Kidney (tissue), 14 donors: ENCODE results near the gene USP35. TPM values are rescaled to one million over a fixed set of nuclear protein-coding genes. Genes with fewer than 3 reads are reported as not detected.

Experiments
- DNase-seq, 5 donors: peaks; one replicate each; pipeline ENCODE4 v3.0.0-alpha.2; 2013 to 2020
- FAIRE-seq: peaks from 2 replicates; lab custom pipeline; 2012; peaks lifted over from hg19 to GRCh38; lab: Jason Lieb, UNC
- H3K27ac ChIP-seq, 2 donors: one replicate each; pipeline ENCODE4 v1.7.0; 2013; ENCODE audit warnings: low read depth in 2 of 2, low read length in 2 of 2, inconsistent platforms in 1 of 2
- H3K27me3 ChIP-seq: one replicate; pipeline ENCODE4 v1.7.1; 2013; ENCODE audit warnings: low read length, inconsistent platforms; ENCODE audit not compliant: control insufficient read depth, insufficient read depth
- H3K36me3 ChIP-seq, 3 donors: one replicate each; pipeline versions ENCODE4 v1.7.0 to v1.7.1; 2013; ENCODE audit warnings: low read length in 3 of 3, control low read depth in 1 of 3, inconsistent platforms in 1 of 3; ENCODE audit not compliant: insufficient read depth in 3 of 3, control insufficient read depth in 2 of 3
- H3K4me1 ChIP-seq, 3 donors: one replicate each; pipeline versions ENCODE4 v1.7.0 to v1.7.1; 2013; ENCODE audit warnings: low read length in 3 of 3, inconsistent platforms in 1 of 3, low read depth in 1 of 3; ENCODE audit not compliant: control insufficient read depth in 2 of 3, insufficient read depth in 2 of 3
- H3K4me3 ChIP-seq, 3 donors: one replicate each; pipeline versions ENCODE4 v1.7.0 to v1.8.1; 2013; ENCODE audit warnings: low read length in 3 of 3, control low read depth in 1 of 3, inconsistent platforms in 1 of 3
- H3K9ac ChIP-seq, 3 donors: one replicate each; pipeline versions ENCODE4 v1.7.0 to v1.7.1; 2013; ENCODE audit warnings: low read length in 3 of 3, control low read depth in 1 of 3, inconsistent platforms in 1 of 3
- H3K9me3 ChIP-seq, 3 donors: one replicate each; pipeline versions ENCODE4 v1.7.0 to v1.7.1; 2013; ENCODE audit warnings: low read length in 3 of 3, control low read depth in 1 of 3, inconsistent platforms in 1 of 3; ENCODE audit not compliant: control insufficient read depth in 2 of 3, insufficient read depth in 1 of 3
- CTCF ChIP-seq: IDR thresholded peaks from 3 replicates; pipeline ENCODE4 v1.5.1; 2012; ENCODE audit warnings: mild to moderate bottlenecking, moderate library complexity, borderline replicate concordance; ENCODE audit not compliant: insufficient read depth; ENCODE audit errors: extremely low read depth
- intact Hi-C: fragments of 100-400 bp; cut with DNase I; formaldehyde crosslinking; loops from one replicate; pipeline ENCODE4 v1.11.1; 2022
- polyA plus RNA-seq: library from polyadenylated mRNA; stranded (reverse); fragments of 350-450 nt; fragmentation: Illumina TruSeq; extraction: RNeasy Lipid Tissue Mini Kit (QIAGEN cat#74804); gene quantifications from one replicate; pipeline ENCODE4 v1.2.3, GENCODE V29; 2014; ENCODE audit warnings: low read depth, low replicate concordance; ENCODE audit not compliant: insufficient read depth
- total RNA-seq: library from RNA; stranded (reverse); fragmentation: NEBNext Ultra II Directional; extraction: Animal tissue kit (Norgen Biotek cat#: 25700); gene quantifications from one replicate; pipeline ENCODE4 v1.2.1, GENCODE V29; 2021
- donor health status: control.
- donor health status: control.
- donor health status: control.
- donor health status: control.
- donor health status: control.
- donor health status: DM: yes; HTN: yes; CAD: no.
- donor health status: Normal renal cell carcinoma (clear cell type).

USP35 gene
- total and polyA plus RNA-seq, 2 donors from 2014 or later: 4.0 to 7.7 TPM

DNA sequence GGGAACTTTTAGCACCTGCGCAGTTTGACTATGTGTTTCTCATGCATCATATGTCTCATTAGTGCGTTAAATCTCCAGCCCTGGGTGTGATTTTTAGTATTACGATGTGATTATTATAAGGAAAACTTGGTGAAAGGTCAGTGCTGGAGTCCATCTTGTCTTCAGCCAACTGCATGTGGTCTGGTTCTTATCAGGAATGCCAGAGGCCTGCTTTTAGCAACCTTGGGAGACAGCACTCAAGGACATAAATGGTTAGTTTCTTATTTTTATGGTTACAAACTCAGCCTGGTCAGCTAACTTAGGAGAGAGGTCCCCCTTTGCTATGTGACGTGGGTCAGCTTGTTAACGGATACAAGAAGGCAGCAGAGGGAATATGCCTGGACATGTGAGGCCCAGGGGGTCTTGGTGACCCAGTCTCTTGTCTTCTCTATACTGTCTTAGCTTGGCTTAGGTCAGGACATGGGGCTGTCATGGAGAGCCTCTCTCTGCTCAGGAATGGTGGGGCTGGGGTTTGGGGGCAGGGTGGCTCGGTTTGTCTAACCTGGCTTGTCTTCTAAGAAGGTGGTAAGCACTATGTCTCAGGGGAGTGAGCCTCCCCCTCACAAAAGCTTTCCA, 21.8 kb upstream of the USP35 start:
- Histone ChIP-seq H3K4me3 (no peak overlapping the region), H3K27me3 (no peaks in the 10 kb centered on the region), H3K9me3 (no peaks in the 10 kb centered on the region), H3K27ac (peak overlapping the region in 1 of 2 donors; percentile 35), H3K4me1 (peaks cover 0 to 12% (median 0%) of the 10 kb centered on the region in 3 donors), H3K9ac (no peak overlapping the region), H3K36me3 (no peaks in the 10 kb centered on the region)
- intact Hi-C loops: no loop called here
- no peak for TF ChIP-seq CTCF
- no peak for FAIRE-seq
- DNase-seq: peak in 1 of 5 donors; percentile 71

- Histone ChIP-seq H3K4me3 (no peak overlapping the region), H3K36me3 (peaks cover 0 to 9% (median 1%) of the 10 kb centered on the region in 3 donors), H3K4me1 (peaks cover 0 to 12% (median 0%) of the 10 kb centered on the region in 3 donors), H3K9ac (no peak overlapping the region), H3K27ac (peak overlapping the region; percentile 89 to 93), H3K9me3 (no peaks in the 10 kb centered on the region), H3K27me3 (no peaks in the 10 kb centered on the region)
- intact Hi-C loops: no loop called here
- DNase-seq (peak in 4 of 5 donors; percentile 47 to 94 (median 65)), FAIRE-seq (no peak)
- TF ChIP-seq CTCF: no peak
These were observed 19.9 kb upstream of the USP35 start for GRCh38 chr11:78168539-78169477.

DNA sequence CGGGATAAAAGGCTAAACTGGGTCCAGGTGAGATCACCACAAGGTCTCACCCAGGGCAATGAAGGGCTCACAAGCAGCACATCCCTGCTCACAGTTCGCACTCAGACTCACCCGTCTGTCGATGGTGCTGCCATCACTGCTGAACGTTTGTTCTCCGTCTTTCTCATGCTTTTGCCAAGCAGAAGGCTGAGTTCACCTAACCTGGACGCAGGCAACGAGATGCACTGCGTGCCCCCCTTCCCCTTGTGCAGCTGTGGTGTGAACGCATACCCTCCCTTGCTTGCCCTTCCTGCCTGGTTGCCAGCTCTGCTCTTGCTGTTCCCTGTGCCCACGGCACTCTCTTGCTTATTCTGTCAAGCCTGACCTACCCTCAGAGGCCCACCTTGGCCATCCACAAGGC, 18.3 kb upstream of the USP35 start:
- Histone ChIP-seq H3K36me3 (peaks cover 0 to 14% (median 5%) of the 10 kb centered on the region in 3 donors), H3K9ac (no peak overlapping the region), H3K9me3 (no peaks in the 10 kb centered on the region), H3K27me3 (no peaks in the 10 kb centered on the region), H3K4me3 (no peak overlapping the region), H3K27ac (peak overlapping the region; percentile 32 to 93), H3K4me1 (peaks cover 0 to 12% (median 0%) of the 10 kb centered on the region in 3 donors)
- intact Hi-C loops: no loop called here
- FAIRE-seq (no peak), DNase-seq (no peak)
- TF ChIP-seq CTCF: no peak
